ENCODE results near the gene UPK3BL2.
"Not testable (repeated sequence)": the region's sequence is repeated elsewhere in the genome, so short reads cannot be mapped to it uniquely, and the experiment has no call there.

GRCh38 chr7:102514881-102515721, 28.4 kb downstream of the UPK3BL2 start:
- TF ChIP-seq TCF7 (CRISPR knock-in tag; IDR thresholded peaks at IDR 0.05; ENCODE audit: low read depth); TEAD4 (CRISPR knock-in tag; IDR thresholded peaks at IDR 0.05); CBFB (CRISPR knock-in tag; IDR thresholded peaks at IDR 0.05; ENCODE audit: low read depth); MLX (CRISPR knock-in tag; IDR thresholded peaks at IDR 0.05); SMAD4 (CRISPR knock-in tag; IDR thresholded peaks at IDR 0.05); CREB1 (CRISPR knock-in tag; IDR thresholded peaks at IDR 0.05): not testable (repeated sequence)
